ENCODE measurements around the gene TBC1D19. TPM values are rescaled to one million over a fixed set of nuclear protein-coding genes. Genes with fewer than 3 reads are reported as not detected.
"Not testable (repeated sequence)": the region's sequence is repeated elsewhere in the genome, so short reads cannot be mapped to it uniquely, and the experiment has no call there.

The TBC1D19 gene
- total RNA-seq, 1 donor from 2014 or later = 4.5 TPM

GRCh38 chr4:26609868-26610267, 26.0 kb downstream of the TBC1D19 start:
- DNase-seq (ENCODE audit: low spot score) = no peak
- no peaks in the 10 kb centered on the region for H3K27me3 Mint-ChIP-seq (ENCODE audit: low read depth)
- H3K9me3 Mint-ChIP-seq = no peaks in the 10 kb centered on the region
- no peaks in the 10 kb centered on the region for H3K36me3 Mint-ChIP-seq (ENCODE audit: low read depth)
- no peak overlapping the region for H3K4me3 Mint-ChIP-seq (ENCODE audit: low read depth)
- H3K4me1 Mint-ChIP-seq (ENCODE audit: low read depth) = peaks cover 16% of the 10 kb centered on the region
- intact Hi-C loops (cut with micrococcal nuclease) = no loop called here
- no peak overlapping the region for H3K27ac Mint-ChIP-seq

- Mint-ChIP-seq H3K9me3 (no peaks in the 10 kb centered on the region), H3K4me3 (ENCODE audit: low read depth) (no peak overlapping the region), H3K27me3 (ENCODE audit: low read depth) (no peaks in the 10 kb centered on the region), H3K4me1 (ENCODE audit: low read depth) (peaks cover 16% of the 10 kb centered on the region), H3K27ac (no peak overlapping the region), H3K36me3 (ENCODE audit: low read depth) (no peaks in the 10 kb centered on the region)
- intact Hi-C loops (cut with micrococcal nuclease) = no loop called here
- DNase-seq (ENCODE audit: low spot score) = no peak
These were observed 27.5 kb downstream of the TBC1D19 start for GRCh38 chr4:26611372-26611771.

- Mint-ChIP-seq H3K36me3 (ENCODE audit: low read depth) (no peaks in the 10 kb centered on the region), H3K27ac (no peak overlapping the region), H3K27me3 (ENCODE audit: low read depth) (no peaks in the 10 kb centered on the region), H3K4me1 (ENCODE audit: low read depth) (peaks cover 16% of the 10 kb centered on the region), H3K9me3 (no peaks in the 10 kb centered on the region), H3K4me3 (ENCODE audit: low read depth) (no peak overlapping the region)
- no peak for DNase-seq (ENCODE audit: low spot score)
- intact Hi-C loops (cut with micrococcal nuclease) = no loop called here
These were observed 28.0 kb downstream of the TBC1D19 start for GRCh38 chr4:26611885-26612284.

DNA sequence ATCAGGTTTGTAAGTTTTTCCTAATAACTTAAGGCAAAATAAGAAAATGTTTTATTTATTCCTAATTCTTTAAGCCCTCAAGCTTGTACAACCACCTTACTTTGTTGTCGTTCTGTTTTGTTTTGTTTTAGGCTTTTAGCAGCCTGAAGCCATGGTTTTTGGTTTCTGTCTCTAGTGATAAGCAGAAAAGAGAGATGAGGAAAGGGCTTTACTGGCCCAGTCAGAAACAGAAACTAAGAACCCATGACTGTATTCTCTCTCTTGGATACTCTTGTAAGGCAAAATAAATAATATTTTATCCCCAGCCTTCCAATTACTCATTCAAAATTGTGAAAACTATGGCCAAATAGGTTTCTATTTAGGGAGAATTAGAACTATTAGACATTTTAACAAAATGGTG, 29.4 kb downstream of the TBC1D19 start:
- DNase-seq (ENCODE audit: low spot score) = no peak
- H3K4me3 Mint-ChIP-seq (ENCODE audit: low read depth) = no peak overlapping the region
- H3K27ac Mint-ChIP-seq = no peak overlapping the region

DNA sequence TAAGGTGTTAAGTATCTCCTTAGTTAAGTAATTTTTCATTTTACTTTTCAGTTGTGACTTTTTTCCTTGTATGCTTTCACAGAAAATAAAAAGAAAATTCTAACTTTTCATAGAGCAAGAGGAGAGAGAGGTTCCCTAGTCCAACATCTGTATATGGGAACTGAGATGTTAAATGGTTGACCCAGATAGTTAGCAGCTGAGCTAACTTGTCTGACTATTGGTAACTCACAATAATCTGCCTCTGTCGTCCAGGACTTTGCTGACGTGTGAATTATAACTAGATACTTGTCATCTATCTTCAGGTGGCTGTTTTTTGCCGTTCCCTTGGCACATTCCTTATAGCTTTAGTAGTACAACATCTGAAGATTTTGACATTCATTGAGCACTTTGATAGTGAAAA, 29.9 kb downstream of the TBC1D19 start:
- H3K27me3 Mint-ChIP-seq (ENCODE audit: low read depth) = no peaks in the 10 kb centered on the region
- intact Hi-C loops (cut with micrococcal nuclease) = no loop called here
- H3K36me3 Mint-ChIP-seq (ENCODE audit: low read depth) = no peaks in the 10 kb centered on the region

More for the DNA sequence above, 29.4 kb downstream of the TBC1D19 start:
- intact Hi-C loops (cut with micrococcal nuclease) = no loop called here
- Mint-ChIP-seq H3K4me1 (ENCODE audit: low read depth) (peaks cover 16% of the 10 kb centered on the region), H3K36me3 (ENCODE audit: low read depth) (no peaks in the 10 kb centered on the region), H3K27me3 (ENCODE audit: low read depth) (no peaks in the 10 kb centered on the region), H3K9me3 (no peaks in the 10 kb centered on the region)

DNA sequence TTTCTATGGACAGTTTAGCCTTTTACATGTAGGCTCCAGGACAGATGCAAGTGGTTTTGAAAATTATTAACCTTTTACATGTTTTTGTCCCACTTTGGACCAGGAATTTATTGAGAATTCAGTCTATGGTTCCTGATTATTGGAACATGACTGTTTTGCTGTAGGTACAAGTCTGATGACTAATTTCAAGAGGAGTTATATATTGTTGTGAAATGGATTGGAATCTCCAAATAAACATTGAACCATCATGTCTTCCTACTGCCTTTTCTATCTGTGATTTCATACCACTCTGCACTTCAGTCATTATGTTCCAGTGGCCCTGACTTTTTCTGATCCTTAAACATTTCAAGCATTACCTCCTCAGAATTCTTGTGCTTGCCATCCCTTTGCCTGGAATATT, 35.9 kb downstream of the TBC1D19 start:
- H3K27me3 Mint-ChIP-seq (ENCODE audit: low read depth) = no peaks in the 10 kb centered on the region
- no peak overlapping the region for H3K27ac Mint-ChIP-seq
- no peaks in the 10 kb centered on the region for H3K36me3 Mint-ChIP-seq (ENCODE audit: low read depth)
- DNase-seq (ENCODE audit: low spot score) = no peak
- intact Hi-C loops (cut with micrococcal nuclease) = no loop called here
- H3K4me3 Mint-ChIP-seq (ENCODE audit: low read depth) = no peak overlapping the region
- no peaks in the 10 kb centered on the region for H3K9me3 Mint-ChIP-seq
- H3K4me1 Mint-ChIP-seq (ENCODE audit: low read depth) = no peaks in the 10 kb centered on the region

More for the DNA sequence above, 29.9 kb downstream of the TBC1D19 start:
- DNase-seq (ENCODE audit: low spot score) = no peak
- peaks cover 14% of the 10 kb centered on the region for H3K4me1 Mint-ChIP-seq (ENCODE audit: low read depth)
- no peak overlapping the region for H3K4me3 Mint-ChIP-seq (ENCODE audit: low read depth)
- H3K9me3 Mint-ChIP-seq = no peaks in the 10 kb centered on the region
- no peak overlapping the region for H3K27ac Mint-ChIP-seq

DNA sequence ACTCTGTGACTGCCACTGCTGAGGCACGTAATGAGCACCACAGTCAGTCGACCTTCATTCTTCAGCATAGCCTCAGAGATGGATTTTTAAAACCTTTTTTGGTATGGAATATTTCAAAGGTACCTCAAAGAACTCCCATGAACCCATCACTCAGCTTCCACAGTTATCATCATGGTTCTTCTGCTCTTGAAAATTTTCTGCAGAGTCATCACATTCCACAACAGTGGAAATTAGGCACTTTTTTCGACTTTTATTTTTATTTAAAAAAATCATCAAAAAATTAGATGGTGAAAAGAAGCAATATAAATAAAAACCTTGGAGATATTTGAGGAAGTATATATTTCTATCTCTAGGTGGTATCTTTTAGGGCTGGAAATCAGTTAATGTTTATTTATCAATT, 37.5 kb downstream of the TBC1D19 start:
- no peaks in the 10 kb centered on the region for H3K4me1 Mint-ChIP-seq (ENCODE audit: low read depth)
- H3K9me3 Mint-ChIP-seq = no peaks in the 10 kb centered on the region
- H3K27ac Mint-ChIP-seq = no peak overlapping the region
- no peaks in the 10 kb centered on the region for H3K36me3 Mint-ChIP-seq (ENCODE audit: low read depth)
- no peaks in the 10 kb centered on the region for H3K27me3 Mint-ChIP-seq (ENCODE audit: low read depth)
- H3K4me3 Mint-ChIP-seq (ENCODE audit: low read depth) = no peak overlapping the region
- DNase-seq (ENCODE audit: low spot score) = no peak
- intact Hi-C loops (cut with micrococcal nuclease) = no loop called here

DNA sequence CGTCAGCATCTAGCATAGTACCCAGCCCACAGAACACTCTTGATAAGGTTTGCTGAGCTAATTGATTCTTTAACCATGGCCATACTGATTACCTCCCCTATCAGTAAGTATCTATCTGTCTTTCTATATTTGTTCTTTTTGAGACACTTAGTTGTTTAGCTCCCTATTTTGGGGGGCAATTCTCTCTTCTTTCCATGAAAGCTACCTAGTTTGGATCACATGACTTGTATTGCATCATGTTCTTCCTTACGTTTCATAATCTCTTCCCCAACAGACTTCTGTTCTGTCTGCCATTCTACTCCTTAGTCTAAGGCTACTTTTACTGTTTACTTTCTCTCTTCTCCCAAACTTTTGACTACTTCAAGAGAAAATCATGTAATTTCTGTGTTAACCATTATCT, 39.0 kb downstream of the TBC1D19 start:
- H3K4me1 Mint-ChIP-seq (ENCODE audit: low read depth) = no peaks in the 10 kb centered on the region
- no peak overlapping the region for H3K4me3 Mint-ChIP-seq (ENCODE audit: low read depth)
- DNase-seq (ENCODE audit: low spot score) = no peak
- intact Hi-C loops (cut with micrococcal nuclease) = no loop called here
- H3K36me3 Mint-ChIP-seq (ENCODE audit: low read depth) = no peaks in the 10 kb centered on the region
- no peak overlapping the region for H3K27ac Mint-ChIP-seq
- no peaks in the 10 kb centered on the region for H3K27me3 Mint-ChIP-seq (ENCODE audit: low read depth)
- no peaks in the 10 kb centered on the region for H3K9me3 Mint-ChIP-seq

DNA sequence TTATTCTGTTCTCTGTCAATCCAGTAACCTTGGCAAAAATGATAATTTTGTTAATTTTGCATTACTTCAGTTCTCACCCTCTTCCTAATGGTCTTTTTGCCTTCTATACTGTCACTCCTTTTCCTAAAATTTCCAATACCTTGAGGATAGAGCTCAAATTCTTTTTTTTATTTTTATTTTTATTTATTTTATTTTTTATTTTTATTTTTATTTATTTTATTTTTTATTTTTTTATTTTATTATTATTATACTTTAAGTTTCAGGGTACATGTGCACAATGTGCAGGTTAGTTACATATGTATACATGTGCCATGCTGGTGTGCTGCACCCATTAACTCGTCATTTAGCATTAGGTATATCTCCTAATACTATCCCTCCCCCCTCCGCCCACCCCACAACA, 42.8 kb downstream of the TBC1D19 start:
- intact Hi-C loops (cut with micrococcal nuclease); H3K9me3 Mint-ChIP-seq; H3K27ac Mint-ChIP-seq; H3K4me3 Mint-ChIP-seq (ENCODE audit: low read depth); DNase-seq (ENCODE audit: low spot score); H3K27me3 Mint-ChIP-seq (ENCODE audit: low read depth); H3K4me1 Mint-ChIP-seq (ENCODE audit: low read depth); H3K36me3 Mint-ChIP-seq (ENCODE audit: low read depth): not testable (repeated sequence)

DNA sequence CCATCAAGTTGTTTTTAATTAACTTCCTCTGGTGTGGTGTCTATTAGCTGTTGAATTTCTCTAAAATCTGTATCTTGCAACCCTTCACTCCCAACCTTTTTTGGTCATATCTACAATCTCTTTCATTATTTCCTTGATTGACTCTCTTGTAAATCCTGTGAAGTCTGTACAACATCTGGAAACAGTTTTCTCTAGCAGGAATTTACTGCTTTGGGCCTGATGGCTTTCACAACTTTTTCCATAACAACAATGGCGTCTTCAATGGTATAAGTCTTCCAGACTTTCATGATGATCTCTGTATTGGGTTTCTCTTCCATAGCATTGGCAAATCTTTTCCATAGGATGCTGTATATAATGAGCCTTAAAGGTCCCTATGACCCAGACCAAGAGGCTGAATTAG, 49.0 kb downstream of the TBC1D19 start:
- H3K9me3 Mint-ChIP-seq = no peaks in the 10 kb centered on the region
- no peak overlapping the region for H3K4me3 Mint-ChIP-seq (ENCODE audit: low read depth)
- no peak for DNase-seq (ENCODE audit: low spot score)
- no peak overlapping the region for H3K27ac Mint-ChIP-seq
- intact Hi-C loops (cut with micrococcal nuclease) = no loop called here
- H3K36me3 Mint-ChIP-seq (ENCODE audit: low read depth) = no peaks in the 10 kb centered on the region
- no peaks in the 10 kb centered on the region for H3K4me1 Mint-ChIP-seq (ENCODE audit: low read depth)
- H3K27me3 Mint-ChIP-seq (ENCODE audit: low read depth) = no peaks in the 10 kb centered on the region

DNA sequence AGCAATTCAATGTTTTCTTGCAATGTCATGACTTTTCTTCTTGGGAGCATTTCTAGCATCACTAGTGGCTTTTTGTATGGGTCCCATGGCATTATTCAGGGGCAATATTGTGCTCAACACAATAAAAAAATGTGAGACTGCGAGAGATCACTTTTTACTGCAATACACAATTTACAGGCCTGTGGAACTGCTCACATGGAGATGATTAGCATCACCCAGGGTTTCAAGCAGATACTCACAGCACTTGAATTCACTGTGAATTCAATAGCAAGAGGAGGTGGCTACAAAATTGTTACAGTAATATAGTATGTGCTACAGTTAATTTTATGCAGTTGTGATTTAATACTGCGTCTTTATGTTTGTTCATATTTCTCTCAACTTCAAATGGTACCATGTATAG, 50.4 kb downstream of the TBC1D19 start:
- DNase-seq (ENCODE audit: low spot score) = no peak
- H3K27me3 Mint-ChIP-seq (ENCODE audit: low read depth) = no peaks in the 10 kb centered on the region
- no peak overlapping the region for H3K4me3 Mint-ChIP-seq (ENCODE audit: low read depth)
- no peak overlapping the region for H3K27ac Mint-ChIP-seq
- no peaks in the 10 kb centered on the region for H3K36me3 Mint-ChIP-seq (ENCODE audit: low read depth)
- intact Hi-C loops (cut with micrococcal nuclease) = no loop called here
- H3K4me1 Mint-ChIP-seq (ENCODE audit: low read depth) = no peaks in the 10 kb centered on the region
- H3K9me3 Mint-ChIP-seq = no peaks in the 10 kb centered on the region

DNA sequence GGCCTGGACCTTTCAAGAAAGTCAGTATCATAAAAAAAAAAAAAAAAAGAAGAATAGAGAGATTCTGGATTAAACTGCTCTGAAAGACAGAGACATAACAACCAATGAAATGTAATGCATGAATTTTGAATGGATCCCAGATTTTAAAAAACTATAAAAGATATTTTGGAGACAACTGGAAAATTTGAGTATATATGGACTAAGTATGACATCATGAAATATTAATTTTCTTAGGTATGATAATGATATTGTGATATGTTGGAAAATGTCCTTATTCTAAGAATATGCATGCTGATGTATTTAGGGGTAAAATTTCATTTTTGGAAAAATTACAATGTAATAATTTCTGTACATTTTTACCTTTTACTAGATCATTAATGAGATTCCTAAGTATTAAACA, 52.6 kb downstream of the TBC1D19 start:
- H3K27ac Mint-ChIP-seq = no peak overlapping the region
- DNase-seq (ENCODE audit: low spot score) = no peak
- H3K27me3 Mint-ChIP-seq (ENCODE audit: low read depth) = no peaks in the 10 kb centered on the region
- no peaks in the 10 kb centered on the region for H3K9me3 Mint-ChIP-seq
- no peaks in the 10 kb centered on the region for H3K4me1 Mint-ChIP-seq (ENCODE audit: low read depth)
- H3K36me3 Mint-ChIP-seq (ENCODE audit: low read depth) = no peaks in the 10 kb centered on the region
- intact Hi-C loops (cut with micrococcal nuclease) = no loop called here
- no peak overlapping the region for H3K4me3 Mint-ChIP-seq (ENCODE audit: low read depth)

- H3K9me3 Mint-ChIP-seq; H3K27ac Mint-ChIP-seq; H3K4me1 Mint-ChIP-seq (ENCODE audit: low read depth); H3K4me3 Mint-ChIP-seq (ENCODE audit: low read depth); DNase-seq (ENCODE audit: low spot score); H3K27me3 Mint-ChIP-seq (ENCODE audit: low read depth); H3K36me3 Mint-ChIP-seq (ENCODE audit: low read depth); intact Hi-C loops (cut with micrococcal nuclease): not testable (repeated sequence)
These were observed 56.8 kb downstream of the TBC1D19 start for GRCh38 chr4:26640639-26641038.

- peaks cover 6% of the 10 kb centered on the region for H3K9me3 Mint-ChIP-seq
- no peaks in the 10 kb centered on the region for H3K36me3 Mint-ChIP-seq (ENCODE audit: low read depth)
- H3K4me1 Mint-ChIP-seq (ENCODE audit: low read depth) = no peaks in the 10 kb centered on the region
- DNase-seq (ENCODE audit: low spot score) = no peak
- H3K27me3 Mint-ChIP-seq (ENCODE audit: low read depth) = no peaks in the 10 kb centered on the region
- no peak overlapping the region for H3K4me3 Mint-ChIP-seq (ENCODE audit: low read depth)
- intact Hi-C loops (cut with micrococcal nuclease) = no loop called here
- no peak overlapping the region for H3K27ac Mint-ChIP-seq
These were observed 63.8 kb downstream of the TBC1D19 start for GRCh38 chr4:26647523-26648224.
